NK-92 (cell line): Measurements from ENCODE around the gene NRXN3.

Experiments
- DNase-seq: peaks from one replicate; lab custom pipeline; 2025; ENCODE audit not compliant: unreplicated experiment; lab: John Stamatoyannopoulos, UW

The NRXN3 gene

DNA sequence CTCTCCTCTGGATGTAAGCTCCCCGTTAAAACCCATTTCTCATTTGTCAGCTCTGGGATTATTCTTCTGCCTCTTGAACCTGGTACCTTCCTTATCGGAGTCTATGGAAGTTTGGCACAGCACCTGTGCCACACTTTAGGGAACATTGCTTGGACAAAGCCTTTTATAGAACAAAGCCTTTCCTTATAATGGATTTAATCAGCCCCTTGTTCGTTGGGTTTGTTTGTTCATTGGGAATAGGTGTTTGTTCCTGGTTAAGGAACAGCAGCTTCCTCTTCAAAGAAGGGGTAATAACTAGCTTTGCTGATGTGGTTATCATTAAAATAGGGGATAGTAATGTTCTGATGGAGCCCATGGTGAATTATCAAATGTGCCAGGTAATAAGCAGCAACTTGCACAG lies 70.4 kb downstream of the NRXN3 start:
- no peak for DNase-seq

DNA sequence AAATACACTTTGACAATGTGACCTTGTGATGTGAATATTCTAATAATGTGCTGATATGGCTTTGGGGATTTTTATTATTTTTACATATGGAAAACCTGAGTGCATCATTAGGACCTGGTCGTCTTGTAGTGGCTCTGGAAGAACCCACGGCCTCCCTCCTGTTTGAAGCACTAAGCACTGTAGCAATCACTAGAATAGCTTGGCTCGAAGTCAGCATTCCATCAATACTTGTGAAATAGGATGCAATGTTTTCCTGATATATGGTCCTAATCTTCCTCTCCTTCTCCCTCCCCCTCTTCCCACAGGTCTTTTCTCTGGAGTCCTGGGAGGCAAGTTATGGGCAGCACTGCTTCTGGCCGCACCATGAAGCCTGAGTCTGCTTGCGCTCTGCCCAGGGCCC lies 71.9 kb downstream of the NRXN3 start:
- DNase-seq = no peak

DNA sequence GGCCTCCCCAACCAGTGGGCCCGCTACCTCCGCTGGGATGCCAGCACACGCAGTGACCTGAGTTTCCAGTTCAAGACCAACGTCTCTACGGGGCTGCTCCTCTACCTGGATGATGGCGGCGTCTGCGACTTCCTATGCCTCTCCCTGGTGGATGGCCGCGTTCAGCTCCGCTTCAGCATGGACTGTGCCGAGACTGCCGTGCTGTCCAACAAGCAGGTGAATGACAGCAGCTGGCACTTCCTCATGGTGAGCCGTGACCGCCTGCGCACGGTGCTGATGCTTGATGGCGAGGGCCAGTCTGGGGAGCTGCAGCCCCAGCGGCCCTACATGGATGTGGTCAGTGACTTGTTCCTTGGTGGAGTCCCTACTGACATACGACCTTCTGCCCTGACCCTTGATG lies 73.0 kb downstream of the NRXN3 start:
- no peak for DNase-seq

DNA sequence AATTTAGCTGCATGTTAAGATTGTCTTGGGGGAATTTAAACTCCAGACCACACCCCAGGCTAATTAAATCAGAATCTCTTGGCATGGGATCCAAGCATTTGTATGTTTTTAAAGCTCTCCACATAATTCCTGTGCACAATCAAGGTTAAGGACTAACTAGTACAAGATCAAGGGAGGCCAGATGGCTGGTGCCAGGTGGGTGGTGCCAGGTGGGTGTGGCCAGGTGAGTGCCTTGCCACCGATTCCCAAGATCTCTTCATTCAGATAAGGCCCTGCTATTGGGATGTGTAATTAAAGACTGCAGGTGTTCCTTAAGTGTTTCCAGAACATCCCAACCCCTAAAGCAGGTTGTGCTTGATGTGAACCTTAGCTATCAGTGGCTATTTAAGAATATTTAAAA lies 75.1 kb downstream of the NRXN3 start:
- no peak for DNase-seq

DNA sequence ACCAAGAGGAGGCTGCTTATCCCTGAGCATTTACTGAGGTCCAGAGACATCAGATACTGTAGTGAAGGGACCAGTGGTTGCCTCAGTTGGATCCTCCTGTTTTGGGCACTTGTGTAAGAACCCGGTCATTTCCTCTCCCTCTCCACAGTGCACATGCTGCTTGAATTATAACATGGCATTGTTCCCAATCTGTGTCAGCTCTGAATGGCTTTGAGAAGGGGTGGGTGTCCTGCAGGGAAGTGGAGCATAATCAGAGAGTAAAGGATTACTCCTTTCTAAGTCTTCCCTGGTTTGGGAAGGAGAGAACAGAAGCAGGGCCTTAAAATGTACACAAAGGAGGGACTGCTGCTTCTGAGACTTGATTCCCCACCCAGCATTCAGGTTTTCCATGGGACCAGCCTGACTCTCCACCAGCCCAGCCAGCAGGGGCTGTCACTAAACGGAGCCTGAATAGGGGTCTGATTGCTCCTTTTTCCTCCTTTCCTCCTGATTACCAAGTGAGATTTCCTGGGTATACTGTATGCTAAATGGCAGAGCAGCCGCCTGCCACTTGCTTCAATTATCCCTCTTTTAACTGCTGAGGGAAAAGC lies 78.4 kb downstream of the NRXN3 start:
- no peak for DNase-seq

DNA sequence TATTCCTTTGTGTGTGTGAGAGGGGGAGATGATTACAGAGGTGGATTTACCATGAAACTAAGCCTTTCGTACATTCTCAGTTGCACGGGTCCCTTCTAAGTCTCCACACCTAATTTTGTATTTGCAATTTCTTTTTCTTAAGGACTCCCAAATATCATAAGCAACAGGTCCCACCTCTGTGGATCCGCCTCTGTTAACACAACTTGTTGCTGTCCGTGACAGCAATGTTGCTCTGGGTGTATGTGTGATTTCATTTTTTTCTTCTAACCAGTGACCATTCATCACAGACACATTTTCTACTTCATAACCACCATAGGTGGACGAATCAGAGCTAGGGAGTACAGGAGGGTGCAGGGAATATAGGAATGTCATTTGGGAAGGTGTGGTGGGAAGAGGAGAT lies 81.1 kb downstream of the NRXN3 start:
- DNase-seq = no peak

DNA sequence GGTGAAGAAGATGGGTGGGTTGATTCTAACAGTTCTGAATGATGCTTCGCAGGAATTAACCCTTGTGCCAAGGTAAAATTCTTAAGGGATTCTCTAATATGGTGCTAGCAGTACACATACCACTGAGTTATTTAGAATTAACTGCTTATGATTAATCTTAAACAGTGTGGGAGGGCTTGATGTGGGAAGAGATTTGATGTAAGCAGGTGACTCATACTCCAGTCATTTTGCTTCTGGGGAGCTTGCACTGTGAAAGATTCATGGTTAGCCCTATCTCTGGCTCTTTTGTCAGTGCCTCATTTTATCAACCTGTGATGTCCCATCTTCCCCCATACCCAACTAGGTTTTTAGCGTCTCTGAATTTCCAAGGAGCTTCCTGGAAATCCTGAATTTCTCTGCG lies 83.8 kb downstream of the NRXN3 start:
- DNase-seq = no peak

DNA sequence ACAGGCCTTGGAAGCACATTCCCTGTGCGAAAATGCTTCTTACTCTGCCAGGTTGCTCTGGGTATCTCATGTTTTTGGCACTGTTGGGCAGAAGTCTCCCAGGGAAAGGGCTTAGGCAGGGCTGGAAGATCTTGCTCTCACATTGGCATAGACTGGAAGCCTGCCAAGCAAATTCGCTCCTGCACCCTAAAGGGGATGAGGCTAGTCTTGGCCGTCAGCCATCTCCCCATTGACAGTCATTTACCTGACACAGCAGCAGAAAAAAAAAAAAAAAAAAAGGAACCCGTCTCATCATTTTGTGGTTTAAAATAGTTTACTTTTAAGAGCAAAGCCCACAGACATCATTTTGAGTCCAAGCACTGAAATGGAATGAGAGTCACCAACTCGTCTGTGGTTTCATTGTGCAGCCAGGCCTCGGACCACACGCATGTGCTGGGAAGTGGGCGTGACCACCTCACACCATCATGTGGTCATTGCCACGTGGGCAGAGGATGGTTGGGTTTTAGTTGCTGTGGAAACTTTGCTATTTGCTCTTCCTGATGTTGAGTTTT lies 84.8 kb downstream of the NRXN3 start:
- DNase-seq = no peak

DNA sequence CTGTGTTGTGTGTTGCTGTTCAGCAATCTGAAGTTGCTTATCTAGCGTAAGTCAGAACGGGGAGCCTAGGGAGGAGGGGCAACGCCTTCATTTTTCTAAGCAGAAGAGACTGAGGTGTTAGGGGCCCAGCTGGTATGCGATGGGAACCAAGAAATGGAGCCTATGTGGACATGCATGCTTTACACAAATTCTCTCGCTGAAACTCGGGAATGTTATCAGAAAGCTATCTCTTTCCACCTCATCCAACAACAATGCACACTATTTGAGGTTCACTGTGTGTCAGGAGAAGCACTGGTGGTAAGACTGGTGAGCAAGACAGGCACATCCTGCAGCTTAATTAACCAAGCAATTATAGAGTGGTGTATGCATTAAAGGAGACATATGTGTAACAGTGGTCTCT lies 89.7 kb downstream of the NRXN3 start:
- no peak for DNase-seq

DNA sequence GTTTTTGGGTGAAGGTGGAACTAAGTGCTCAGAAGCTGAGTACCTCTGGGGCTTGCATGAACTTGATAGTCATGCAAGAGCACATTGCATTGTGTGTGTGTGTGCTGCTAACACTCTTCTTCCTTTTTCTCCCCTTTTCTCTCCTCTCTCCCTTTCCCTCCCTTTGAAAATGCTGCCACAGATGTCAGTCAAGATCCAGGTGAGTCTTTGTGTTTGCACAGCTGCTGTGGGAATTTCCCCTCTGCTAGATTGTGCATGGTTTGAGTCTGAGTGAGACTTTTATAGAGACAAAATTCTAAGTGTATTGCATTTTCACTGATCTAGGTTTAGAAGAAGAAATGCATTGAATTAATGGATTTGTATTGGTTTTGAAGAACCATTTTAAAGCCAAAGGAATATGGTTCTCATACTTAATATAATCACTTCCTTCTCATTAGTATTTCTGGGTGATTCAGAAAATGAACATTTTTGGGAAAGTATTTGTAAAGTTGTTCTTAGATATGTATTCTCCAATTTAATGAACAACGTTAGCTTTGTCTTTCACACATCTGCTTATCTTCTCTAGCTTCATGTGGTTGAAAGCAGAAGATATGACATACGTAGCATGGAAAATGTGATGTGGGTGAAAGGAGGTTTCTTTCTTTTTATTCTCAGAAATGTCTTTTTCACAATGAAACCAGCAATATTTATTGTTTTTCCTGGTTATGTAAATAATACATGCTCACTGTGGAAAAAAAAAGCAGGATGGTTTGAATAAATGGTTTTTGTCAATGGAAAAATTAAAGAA lies 108.5 kb downstream of the NRXN3 start:
- DNase-seq = no peak

DNA sequence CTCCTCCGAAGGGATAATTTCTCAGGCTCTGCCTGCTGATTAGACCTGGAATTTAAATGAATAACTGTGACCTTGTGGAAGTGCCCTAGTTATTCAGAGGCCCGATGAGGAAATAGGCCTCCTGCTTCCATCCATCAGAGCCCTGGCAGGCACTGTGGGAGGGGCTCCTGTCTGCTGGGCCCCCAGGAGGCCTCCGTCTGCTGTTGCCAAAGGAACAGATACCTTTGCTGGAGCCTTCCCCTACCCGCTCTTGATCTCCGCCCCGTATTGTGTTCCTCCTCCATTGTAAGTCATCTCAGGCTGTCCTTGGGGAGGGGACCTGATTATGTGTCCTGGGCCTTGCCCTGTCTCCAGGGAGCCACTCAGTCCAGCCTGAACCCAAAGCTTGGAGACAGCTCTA lies 112.3 kb downstream of the NRXN3 start:
- DNase-seq = no peak

DNA sequence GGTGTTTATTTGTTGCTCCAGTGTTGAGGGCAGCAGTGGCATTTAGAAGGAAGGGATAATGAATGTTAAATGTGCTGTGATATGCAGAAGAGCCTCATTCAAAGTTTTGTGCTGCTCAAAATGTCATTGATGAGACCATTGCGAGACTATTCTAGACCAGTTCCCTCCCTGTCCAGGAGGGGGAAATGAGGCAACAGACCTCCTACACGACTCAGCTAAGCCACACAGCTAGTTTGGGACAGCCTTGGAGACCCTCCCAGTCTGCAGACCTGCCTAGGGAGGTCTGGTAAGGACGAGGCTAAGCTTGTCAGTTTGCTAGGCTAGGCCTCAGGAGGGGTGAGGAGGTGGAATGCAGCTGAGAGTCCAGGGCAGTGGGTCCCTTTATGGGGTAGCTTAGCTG lies 116.0 kb downstream of the NRXN3 start:
- no peak for DNase-seq

DNA sequence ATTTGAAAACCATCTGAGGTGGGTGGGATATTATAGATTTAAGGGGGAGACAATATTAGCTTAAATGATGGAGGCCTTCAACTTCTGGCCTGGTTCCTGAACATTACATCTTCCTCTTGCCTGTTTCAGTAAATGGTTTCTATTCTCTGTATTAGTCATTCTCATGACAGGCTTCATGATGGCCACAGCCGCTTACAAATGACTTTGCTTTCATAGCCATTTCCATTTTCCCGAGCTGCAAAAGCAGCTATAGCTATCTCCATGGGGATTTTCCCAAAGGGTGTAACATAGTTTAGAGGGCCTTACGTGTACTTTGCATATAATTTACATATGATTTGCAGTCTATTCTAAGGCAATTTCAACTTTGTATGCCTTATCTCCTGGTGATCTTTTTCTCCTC lies 121.8 kb downstream of the NRXN3 start:
- no peak for DNase-seq

DNA sequence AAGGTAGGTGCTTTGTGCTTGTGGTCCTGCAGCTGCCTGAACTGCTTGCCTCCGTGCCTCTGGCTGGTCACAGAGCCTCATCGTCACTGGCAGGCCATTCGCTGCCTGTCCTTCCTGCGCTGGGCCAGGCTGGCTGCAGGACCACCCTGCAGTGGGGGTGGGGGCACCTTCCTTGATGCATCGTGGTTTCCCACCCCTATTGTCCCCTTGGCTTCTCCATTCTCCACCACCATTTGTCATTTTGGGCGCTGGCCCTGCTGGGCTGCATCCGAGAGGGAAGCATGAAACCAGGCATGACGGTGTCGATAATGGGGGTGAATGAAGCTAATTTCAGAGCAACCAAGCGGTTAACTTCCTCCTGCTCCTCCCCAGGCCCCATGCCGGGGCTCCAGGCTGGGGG lies 127.7 kb downstream of the NRXN3 start:
- no peak for DNase-seq

DNA sequence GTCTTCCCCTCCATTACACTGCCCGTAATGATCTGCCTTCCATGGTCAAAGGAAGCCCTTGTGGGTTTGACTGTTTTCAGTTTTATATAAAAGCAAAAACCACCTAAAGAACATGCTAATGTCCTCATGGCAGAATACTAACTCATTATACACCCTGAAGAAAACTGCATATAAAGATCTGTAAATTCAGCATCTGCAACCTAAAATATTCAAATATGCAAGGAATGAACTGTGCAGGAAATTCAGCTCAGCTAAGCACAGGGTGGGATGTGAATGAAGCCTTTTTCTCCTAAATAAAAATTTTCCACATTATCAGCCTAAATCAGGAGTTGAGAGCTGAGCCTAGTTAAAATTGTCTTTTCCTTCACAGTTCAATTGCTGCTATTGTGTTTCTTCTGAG lies 128.1 kb downstream of the NRXN3 start:
- no peak for DNase-seq

DNA sequence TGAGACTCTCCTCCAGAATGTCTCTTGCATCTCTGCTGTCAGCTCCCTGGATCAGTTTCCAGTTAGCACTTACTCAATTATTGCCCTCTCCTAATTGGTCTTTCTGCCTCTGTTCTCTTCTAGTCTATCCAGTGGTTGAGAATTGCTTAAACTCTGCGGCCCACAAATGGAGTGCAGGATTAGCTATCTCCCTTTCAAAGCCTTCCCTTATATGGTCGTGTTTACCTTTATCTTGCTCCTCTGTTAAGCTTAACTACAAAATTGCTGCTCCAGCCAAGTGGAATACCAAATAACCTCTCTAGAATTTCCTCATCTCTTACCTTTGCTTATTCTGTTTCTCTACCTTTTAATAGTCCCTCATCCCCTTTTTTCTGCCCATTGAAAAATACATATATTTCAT lies 132.7 kb downstream of the NRXN3 start:
- DNase-seq = no peak

DNA sequence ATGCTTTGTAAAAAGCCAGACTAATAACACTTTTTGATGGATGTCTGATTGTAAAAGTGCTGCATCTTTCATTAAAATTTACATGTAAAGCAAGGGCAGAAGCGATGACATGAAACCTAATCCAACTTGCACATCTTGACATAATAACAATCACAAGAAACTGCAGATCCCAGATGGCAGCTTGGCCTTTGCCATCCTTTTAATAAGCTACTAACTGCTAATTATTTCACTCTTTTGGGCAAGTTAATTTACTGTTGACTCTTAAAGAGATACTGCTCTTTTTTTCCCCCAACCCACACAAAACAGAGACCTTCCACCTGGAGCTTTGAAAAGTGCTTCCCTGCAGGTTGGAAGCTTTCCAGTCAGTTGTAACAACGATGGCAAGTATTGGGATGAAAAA lies 137.5 kb downstream of the NRXN3 start:
- no peak for DNase-seq

DNA sequence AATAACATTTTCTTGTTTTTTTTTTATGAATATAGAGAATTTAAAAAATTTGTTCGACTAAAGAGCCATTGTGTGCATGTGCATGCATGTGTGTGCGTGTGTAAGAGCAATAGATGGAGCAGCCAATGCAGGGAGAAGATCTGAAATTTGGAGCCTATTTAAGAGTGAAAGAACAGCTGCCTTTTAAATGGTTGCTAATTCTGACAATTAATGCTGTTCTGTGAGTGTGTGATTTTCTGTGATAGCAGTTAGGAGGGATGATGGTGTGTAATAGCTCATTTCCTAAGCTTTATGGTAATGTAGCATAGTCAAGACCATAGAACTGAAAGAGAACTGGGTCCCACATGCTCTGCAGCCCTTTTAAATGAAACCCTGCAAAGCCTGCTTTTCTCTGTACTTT lies 137.9 kb downstream of the NRXN3 start:
- DNase-seq = no peak

DNA sequence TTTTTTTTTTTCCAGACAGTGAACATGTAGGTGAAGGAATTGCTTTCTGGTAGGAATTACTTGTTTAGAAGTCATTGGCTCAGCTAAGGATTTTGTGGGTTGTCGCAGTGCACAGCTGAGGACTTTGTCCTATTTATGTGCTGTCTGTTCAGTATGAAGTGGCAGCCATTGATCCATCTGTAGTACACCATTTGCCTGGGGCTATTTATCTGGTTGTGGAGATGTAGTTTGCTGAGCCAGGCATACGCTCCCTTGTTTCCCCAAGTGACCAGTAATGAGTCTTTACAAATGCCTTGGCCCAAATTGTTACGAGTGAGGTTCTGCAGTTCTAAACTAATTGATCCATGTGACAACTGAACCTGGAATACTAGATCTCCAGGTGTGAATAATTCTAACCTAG lies 140.1 kb downstream of the NRXN3 start:
- no peak for DNase-seq

DNA sequence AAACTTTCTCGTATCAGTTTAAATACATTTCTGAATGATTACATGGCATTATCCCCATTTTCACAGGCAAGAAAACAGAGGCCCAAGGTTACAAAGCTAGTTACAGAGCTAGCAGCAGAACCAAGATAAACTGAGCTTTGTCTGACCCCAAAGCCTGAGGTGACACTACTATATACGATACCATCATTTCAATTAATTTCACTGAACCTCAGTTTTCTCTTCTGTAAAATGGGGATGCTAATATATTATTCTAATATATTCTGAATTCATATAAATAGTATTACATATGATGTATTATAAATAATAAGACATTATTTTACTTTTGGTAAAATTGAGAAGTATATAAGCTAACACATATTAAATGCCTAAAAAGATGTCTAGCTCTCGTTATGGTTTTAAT lies 143.3 kb downstream of the NRXN3 start:
- no peak for DNase-seq

DNA sequence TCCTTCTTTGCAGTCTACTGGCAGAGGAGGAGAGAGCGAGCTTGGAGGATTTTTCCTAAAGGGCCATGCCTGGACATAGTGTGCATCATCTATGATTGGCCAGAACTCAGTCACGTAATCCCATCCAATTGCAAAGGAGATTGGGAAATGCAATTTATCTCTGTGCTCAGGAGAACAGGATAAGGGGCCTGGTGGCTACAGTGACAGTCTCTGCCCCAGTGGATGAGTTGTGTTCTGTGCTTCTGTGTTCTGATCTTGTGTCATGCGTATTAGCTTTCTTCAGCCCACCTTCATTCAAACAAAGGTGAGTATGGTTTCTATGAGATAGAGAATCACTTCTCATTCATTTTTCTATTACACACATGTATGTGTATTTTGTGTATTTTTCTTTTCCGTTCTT lies 144.3 kb downstream of the NRXN3 start:
- no peak for DNase-seq

DNA sequence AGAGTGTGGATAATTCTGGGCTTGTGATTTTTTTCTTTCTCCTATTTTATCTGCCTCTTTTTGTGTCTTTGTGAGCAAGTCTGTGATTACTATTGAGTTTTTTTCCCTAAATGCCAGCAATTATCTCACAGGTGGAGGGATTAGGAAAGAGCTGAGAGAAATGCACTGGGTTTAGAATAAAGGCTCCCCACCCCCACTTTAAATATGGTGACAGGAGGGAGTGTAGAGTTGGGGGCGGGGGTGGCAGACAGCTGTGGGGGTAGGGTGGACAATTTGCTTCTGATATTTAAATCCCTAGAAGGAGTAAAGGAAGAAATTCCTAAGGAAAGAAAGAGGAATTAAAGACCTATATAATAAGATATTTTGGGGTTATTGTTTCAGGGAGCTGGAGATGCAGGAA lies 145.9 kb downstream of the NRXN3 start:
- no peak for DNase-seq

DNA sequence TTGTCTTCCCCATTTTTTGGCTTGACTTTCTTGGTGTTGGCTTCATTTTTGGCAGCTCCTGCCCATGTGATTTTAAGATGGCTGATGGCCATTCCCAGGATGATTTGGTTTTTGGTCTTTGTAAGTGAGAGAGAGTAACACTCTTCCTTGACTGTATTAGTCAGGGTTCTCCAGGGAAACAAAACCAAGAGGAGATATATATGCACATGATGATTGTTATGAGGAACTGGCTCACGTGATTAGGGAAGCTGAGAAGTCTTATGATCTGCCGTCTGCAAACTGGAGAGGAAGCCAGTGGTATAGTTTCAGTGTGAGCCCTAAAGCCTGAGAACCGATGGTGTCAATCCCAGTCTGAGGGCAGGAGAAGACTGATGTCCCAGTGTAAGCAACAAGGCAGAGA lies 146.6 kb downstream of the NRXN3 start:
- DNase-seq = no peak
